Left renal pelvis (tissue), 4 donors: ENCODE measurements around the gene SOS1. TPM values are rescaled to one million over a fixed set of nuclear protein-coding genes. Genes with fewer than 3 reads are reported as not detected.
A peak's percentile ranks its signal among the peaks of the same experiment; 100 is the strongest.
"Not testable (repeated sequence)": the region's sequence is repeated elsewhere in the genome, so short reads cannot be mapped to it uniquely, and the experiment has no call there.

Experiments used
- DNase-seq, 4 donors: peaks; one replicate each; pipeline ENCODE4 v3.0.0-alpha.2; 2013; ENCODE audit warnings: low read depth in 4 of 4, low spot score in 3 of 4
- polyA plus RNA-seq, 4 donors: library from polyadenylated mRNA; unstranded; fragments of 120-200 nt; gene quantifications; one replicate each; pipeline ENCODE4 v1.2.1, GENCODE V29; 2013; ENCODE audit not compliant: insufficient read length in 4 of 4

Gene SOS1
- polyA plus RNA-seq, 4 donors, result 55.4 to 57.6 (median 56.9) TPM

GRCh38 chr2:39107724-39108273 is 13.1 kb downstream of the SOS1 start:
- DNase-seq, result no peak

- no peak for DNase-seq
These were observed 13.7 kb downstream of the SOS1 start for GRCh38 chr2:39107156-39107555.

DNA sequence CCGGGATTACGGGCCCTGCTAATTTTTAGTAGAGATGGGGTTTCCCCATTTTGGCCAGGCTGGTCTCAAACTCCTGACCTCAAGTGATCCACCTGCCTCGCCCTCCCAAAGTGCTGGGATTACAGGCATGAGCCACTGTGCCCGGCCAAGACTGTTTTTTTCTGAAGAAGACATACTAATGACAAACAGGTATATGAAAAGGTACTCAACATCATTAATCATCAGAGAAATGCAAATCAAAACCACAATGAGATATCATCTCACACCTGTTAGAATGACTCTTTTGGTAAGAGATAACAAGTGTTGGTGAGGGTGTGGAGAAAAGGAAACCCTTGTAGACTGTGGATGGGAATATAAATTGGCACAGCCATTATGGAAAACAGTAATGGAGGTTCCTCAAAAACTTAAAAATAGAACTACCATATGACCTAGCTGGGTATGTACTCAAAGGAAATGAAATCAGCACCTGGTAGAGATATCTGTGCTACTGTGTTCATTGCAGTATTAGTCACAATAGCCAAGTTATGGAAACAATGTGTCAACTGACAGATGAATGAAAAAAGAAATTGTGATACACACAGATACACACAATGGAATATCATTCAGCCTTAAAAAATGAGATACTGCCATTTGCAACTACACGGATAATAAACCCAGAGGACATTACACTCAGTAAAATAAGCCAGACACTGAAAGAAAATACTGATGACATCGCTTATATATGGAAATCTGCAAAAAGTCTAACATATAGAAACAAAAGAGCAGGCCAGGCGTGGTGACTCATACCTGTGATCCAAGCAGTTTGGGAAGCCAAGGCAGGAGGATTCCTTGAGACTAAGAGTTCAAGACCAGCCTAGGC is 20.8 kb downstream of the SOS1 start:
- no peak for DNase-seq

GRCh38 chr2:39099310-39099869 is 21.5 kb downstream of the SOS1 start:
- DNase-seq, result no peak

DNA sequence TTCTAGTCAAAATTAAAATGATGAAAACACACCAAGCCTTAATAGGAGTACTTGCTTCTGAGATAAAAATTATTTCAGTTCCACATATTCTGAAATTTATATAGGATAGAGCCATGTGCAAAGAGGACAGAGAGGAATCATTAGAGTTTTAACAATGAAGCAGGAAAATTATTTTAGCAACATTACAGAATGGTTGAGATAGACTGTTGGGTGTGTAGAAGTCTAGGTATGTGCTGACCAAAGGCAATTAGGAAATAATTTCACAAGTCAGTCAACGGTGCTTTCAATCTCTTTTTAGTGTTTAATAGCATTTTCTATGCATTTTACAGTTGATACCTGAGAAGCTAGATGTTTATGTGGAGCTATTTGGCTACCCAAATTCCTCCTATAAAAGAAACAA is 25.2 kb downstream of the SOS1 start:
- no peak for DNase-seq

GRCh38 chr2:39094717-39095363 is 26.0 kb downstream of the SOS1 start:
- no peak for DNase-seq

DNA sequence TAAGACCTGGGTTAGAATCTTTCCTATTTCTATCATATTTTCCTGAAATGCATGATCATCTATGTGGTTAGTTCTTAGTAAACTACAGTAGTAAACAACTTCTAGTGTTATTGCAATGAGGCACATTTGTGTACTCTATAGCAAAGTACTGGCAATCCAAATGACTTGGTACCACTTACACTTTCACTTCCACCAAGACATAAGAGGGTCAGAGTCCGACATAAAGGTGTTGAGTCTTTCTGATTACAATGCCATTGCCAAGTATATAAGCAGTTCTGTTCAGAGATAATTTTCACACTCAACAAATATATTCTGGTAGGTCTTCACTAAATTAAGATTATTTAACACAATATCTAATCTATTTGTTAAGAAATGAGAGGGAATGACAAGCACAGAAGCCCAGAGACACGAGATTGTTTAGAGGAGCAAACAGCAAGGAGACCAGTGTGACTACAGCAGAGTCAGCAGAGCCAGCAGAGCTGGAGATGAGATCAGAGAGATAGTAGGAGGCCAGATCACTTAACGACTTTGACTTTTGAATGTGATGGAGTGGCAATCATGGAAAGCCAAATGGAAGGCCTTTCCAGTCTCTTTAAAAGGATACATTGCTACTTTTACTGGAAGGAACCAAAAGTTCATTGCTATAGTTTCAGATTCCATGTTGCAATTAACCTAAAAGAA is 27.5 kb downstream of the SOS1 start:
- no peak for DNase-seq

DNA sequence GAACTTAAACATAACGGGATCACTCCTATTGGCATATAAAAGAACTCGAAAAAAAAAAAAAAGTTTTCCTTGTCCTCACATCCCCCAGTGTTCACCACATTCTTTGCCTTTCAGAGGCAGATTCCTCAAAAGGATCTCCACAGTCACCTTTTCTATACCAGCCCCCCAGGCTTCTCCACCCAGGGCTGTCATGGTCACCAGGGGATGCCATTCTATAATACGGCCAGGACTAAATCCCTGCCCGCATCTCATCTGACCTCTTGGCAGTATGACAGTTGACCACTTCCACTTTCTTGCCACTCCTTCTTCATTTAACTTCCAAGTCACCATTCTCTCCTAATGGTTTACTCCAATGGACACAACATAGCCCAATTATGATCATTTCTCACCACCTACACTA is 29.3 kb downstream of the SOS1 start:
- DNase-seq, result no peak

DNA sequence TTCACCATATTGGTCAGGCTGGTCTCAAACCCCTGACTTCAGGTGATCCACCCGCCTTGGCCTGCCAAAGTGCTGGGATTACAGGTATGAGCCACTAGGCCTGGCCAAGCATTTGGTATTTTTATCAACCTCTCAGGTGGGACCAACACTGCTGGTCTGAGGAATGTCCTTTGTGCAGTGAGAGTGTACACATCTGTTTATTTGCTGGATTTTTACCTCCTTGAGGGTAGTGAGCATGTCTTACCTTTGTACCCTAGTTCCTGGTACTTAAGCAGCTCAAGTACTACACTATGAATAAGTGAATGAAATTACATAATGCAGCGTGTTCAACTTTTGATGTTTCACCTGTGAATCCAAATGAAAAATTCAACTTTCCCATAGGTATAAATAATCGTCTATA is 29.8 kb downstream of the SOS1 start:
- no peak for DNase-seq

GRCh38 chr2:39080152-39080551 is 40.7 kb downstream of the SOS1 start:
- DNase-seq, result no peak

DNA sequence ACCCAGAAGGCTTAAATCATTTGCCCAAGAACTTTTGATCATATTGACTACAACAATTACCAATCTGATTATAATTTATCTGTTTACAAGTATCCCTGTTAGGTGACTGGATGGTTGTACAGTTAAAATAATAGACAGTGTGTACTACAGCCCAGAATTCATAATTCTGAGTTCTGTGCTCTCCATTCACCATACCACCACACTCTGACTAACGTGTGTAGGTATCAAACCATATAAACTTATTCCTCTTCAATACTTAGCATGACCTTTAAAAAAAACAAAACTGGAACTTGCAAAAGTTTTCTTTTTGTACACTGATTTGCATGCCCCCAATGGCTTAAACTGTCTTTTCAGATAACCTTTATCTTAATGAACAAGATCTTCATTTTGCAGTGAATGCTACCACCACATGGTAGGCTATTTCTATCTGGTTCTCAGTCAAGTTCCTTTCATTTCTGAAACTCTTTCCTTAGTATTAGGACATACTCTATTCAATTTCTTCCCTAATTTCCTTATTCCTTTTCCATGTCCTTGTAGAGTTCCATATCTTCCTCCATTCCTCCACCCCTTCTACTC is 50.9 kb downstream of the SOS1 start:
- DNase-seq, result no peak

- DNase-seq, result no peak
These were observed 51.7 kb downstream of the SOS1 start for GRCh38 chr2:39069136-39069515.

DNA sequence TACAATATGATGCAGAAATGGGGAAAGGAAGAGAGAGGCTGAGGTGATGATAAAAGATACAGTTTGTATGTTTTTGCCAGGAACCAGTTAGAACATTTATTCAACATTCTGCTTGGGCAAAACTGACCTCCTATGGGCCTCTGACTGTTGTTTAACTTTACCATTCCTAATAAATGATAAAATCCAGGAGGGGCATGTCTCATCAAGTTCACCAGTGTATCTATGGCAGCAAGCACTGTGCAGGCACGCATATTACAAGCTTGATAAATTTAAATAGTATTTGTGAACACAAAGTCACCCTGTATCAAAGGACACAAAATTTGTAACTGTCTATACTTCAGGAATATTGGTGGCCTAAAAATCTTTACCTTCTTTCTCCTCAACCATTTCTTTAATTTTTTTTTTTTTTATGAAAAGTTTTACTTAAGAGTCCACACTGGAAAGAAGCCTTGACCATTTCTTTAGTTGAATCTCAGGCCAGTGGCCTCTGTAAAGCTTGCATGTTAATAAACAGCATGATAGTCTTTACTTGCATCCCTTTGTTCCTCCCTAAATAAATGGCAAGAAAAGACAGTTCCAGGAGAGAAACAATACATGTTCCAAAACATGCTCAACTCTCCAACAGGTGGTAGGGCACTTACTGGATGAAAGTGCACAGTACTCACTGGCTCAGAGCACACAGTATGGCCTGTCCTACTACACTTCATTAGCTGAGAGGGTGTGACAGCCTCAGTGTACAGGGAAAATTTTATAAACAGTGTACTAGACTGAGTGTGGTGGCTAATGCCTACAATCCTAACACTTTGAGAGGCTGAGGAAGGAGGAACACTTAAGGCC is 52.3 kb downstream of the SOS1 start:
- DNase-seq, result no peak

DNA sequence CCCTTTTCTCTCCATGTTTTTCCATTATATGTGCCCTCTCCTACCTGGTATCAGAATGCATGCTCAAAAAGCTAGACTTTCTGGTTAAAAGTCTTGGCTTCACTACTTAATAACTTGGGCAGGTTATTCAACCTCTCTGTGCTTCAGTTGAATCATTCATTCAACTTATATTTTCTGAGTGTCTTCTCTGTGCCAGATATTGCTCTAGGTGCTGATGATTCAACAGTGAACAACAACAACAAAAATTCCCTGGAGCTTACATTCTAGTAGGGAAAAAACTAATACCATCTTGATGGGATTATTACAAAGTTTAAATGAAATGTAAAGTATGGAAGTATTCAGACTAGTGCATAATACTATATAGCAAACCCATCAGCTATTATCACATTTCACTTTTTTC is 55.2 kb downstream of the SOS1 start:
- DNase-seq, result no peak

DNA sequence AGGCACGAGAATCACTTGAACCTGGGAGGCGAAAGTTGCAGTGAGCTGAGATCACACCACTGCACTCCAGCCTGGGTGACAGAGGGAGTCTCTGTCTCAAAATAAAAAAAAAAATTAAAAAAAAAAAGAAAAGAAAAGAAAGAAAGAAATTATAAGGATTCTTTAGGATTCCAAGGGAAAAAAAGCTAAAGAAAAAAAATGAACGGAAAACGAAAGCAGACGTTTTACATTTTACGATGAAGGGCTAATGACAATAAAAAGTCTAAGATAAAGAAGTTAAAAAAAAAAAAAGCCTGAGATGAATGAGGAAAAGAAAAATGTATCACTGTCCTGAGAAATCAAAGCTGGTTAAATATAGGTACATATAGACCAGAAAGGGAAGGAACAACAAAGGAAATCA is 58.5 kb downstream of the SOS1 start:
- no peak for DNase-seq

DNA sequence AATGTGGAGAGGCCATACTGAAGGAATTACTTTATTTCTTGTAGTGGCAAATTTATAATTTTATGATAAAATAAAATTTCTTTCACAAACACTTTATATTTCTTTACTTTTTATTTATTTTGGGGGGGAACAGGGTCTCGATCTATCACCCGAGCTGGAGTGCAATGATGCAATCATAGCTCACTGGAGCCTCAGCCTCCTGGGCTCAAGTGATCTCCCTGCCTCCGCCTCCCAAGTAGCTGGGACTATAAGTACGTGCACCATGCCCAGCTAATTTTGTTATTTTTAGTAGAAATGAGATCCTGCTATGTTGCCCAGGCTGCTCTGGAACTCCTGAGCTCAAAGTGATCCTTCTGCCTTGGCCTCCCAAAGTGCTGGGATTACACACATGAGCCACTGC is 59.6 kb downstream of the SOS1 start:
- no peak for DNase-seq

- peak; percentile 8 to 14 (median 12) for DNase-seq
These were observed 61.4 kb downstream of the SOS1 start for GRCh38 chr2:39059366-39059952.

- DNase-seq, result no peak
These were observed 62.8 kb downstream of the SOS1 start for GRCh38 chr2:39058101-39058500.

DNA sequence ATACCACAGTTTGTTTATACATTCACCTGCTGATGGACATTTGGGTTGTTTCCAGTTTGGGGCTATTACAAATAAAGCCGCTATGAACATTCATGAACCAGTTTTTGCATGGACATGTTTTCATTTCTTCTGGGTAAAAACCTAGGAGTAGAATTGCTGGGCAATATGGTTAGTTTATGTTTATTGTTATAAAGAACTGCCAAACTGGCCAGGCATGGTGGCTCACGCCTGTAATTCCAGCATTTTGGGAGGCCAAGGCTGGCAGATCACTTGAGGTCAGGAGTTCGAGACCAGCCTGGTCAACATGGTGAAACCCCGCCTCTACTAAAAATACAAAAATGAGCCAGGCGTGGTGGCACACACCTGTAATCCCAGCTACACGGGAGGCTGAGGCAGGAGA is 68.2 kb downstream of the SOS1 start:
- not testable (repeated sequence) for DNase-seq
